ENCODE data around the gene DLGAP4.

- TF ChIP-seq EZH2 (IDR thresholded peaks at IDR 0.05; ENCODE audit: insufficient read depth, poor library complexity, severe bottlenecking) = no peak
- TF ChIP-seq EZH2phosphoT487 (IDR thresholded peaks at IDR 0.05; ENCODE audit: insufficient read depth, low read depth) = no peak
These were observed 90.2 kb downstream of the DLGAP4 start for GRCh38 chr20:36396340-36396739.
